Heart left ventricle (tissue), 16 donors: ENCODE data around the gene MYOF. TPM values are rescaled to one million over a fixed set of nuclear protein-coding genes. Genes with fewer than 3 reads are reported as not detected.

Experiments used
- ATAC-seq, 4 donors: fragments of 200-7000 bp; cut with Tn5 transposase; one replicate each; pipeline ENCODE4 v1.9.1; 2020 to 2022; ENCODE audit warnings: moderate library complexity in 4 of 4, mild to moderate bottlenecking in 3 of 4, moderate number of reproducible peaks in 1 of 4
- DNase-seq, 5 donors: peaks; one replicate each; pipeline ENCODE4 v3.0.0-alpha.2; 2020
- H3K27ac ChIP-seq, 12 donors: fragments of 200-600 bp; sonication (generic) in 4 of 12; one replicate each; pipeline versions ENCODE4 v1.5.0 to v1.8.0; 2016 to 2022; ENCODE audit warnings: mild to moderate bottlenecking in 2 of 12
- H3K27me3 ChIP-seq, 9 donors: fragments of 200-600 bp; sonication (generic) in 2 of 9; one replicate each; pipeline versions ENCODE4 v1.5.1 to v1.8.0; 2016 to 2022; ENCODE audit warnings: mild to moderate bottlenecking in 3 of 9
- H3K36me3 ChIP-seq, 9 donors: fragments of 200-600 bp; sonication (generic) in 2 of 9; one replicate each; pipeline versions ENCODE4 v1.5.0 to v1.8.0; 2018 to 2022; ENCODE audit warnings: mild to moderate bottlenecking in 2 of 9
- H3K4me1 ChIP-seq, 12 donors: fragments of 200-600 bp; sonication (generic) in 4 of 12; one replicate each; pipeline versions ENCODE4 v1.5.0 to v1.8.0; 2016 to 2022; ENCODE audit warnings: mild to moderate bottlenecking in 3 of 12
- H3K4me3 ChIP-seq, 12 donors: fragments of 200-600 bp; sonication (generic) in 4 of 12; one replicate each; pipeline versions ENCODE4 v1.5.0 to v1.8.0; 2017 to 2022; ENCODE audit warnings: mild to moderate bottlenecking in 9 of 12, moderate library complexity in 4 of 12
- H3K9me3 ChIP-seq, 12 donors: fragments of 200-600 bp; sonication (generic) in 4 of 12; one replicate each; pipeline versions ENCODE4 v1.5.0 to v1.8.0; 2016 to 2022; ENCODE audit warnings: mild to moderate bottlenecking in 1 of 12
- POLR2A ChIP-seq, 2 donors: fragments of 450-650 bp; IDR thresholded peaks; one replicate each; pipeline ENCODE4 v1.6.1; 2017; ENCODE audit warnings: antibody characterized with exemption in 2 of 2, mild to moderate bottlenecking in 2 of 2, moderate library complexity in 2 of 2
- WGBS, 4 donors: extraction: QIAGEN DNeasy Blood & Tissue Kit in 2 of 4; methylation state at CpG; one replicate each; pipeline versions ENCODE4 v1.1.5 to v1.1.7; 2013 to 2018; 5-methylcytosine and 5-hydroxymethylcytosine counted together
- intact Hi-C, 10 donors: fragments of 100-400 bp; cut with DNase I; formaldehyde crosslinking; loops; one replicate each; pipeline versions ENCODE4 v1.11.1 to v1.14.2; 2022
- polyA plus RNA-seq, 2 donors: library from polyadenylated mRNA; stranded (reverse); fragments of 200-250 nt; gene quantifications; one replicate each; pipeline ENCODE4 v1.2.3, GENCODE V29; 2013
- total RNA-seq, 9 donors: library from RNA; depleted of rRNA in 2 of 9; stranded (reverse); fragments of >200 nt in 2 of 9; fragmentation: NEBNext Ultra II Directional in 3 of 9; extraction: Animal tissue kit (Norgen Biotek cat#: 25700) in 3 of 9; gene quantifications; one replicate each; pipeline versions ENCODE4 v1.1.0 to v1.2.4, GENCODE V29; 2016 to 2023
- TF ChIP-seq, protein P1 (sequence below), 12 donors: fragments of 200-600 bp; sonication (generic) in 4 of 12; IDR thresholded peaks; one replicate each; pipeline versions ENCODE4 v1.5.0 to v1.8.0; 2018 to 2022; ENCODE audit warnings: antibody characterized with exemption in 12 of 12, mild to moderate bottlenecking in 5 of 12
- donor health status: ischemic (EF 13 %, LVEDD 7.1; RV severe dilation, severe dysfunction).
- donor health status: healthy with polysubstance abuse.
- donor health status: DM: no; HTN: yes; CAD: no.
- donor health status: DM: no; HTN: no; CAD: no.
- donor health status: ischemic (EF 25% LVEDD 6.9; RV normal size, moderate dysfunction).
- donor health status: ischemic (EF 25% LVEDD 5.7; RV mildly dilated, moderate dysfunction).
- donor health status: healthy.
- donor health status: DM: yes; HTN: yes; CAD: no.
- donor health status: ischemic (EF 35%, LVEDD 5.7; RV mildly dilated, moderate dysfunction).
- donor health status: nonischemic (EF 11% LVEDD 7.7; RV severe dilation, severe dysfunction).
- donor health status: DM: yes; HTN: yes; CAD: no.
- donor health status: PGD.
- donor health status: ischemic (EF 29% LVEDD 5.4; RV normal size, mild dysfunction).
- donor health status: nonischemic (EF 23%, LVEDD 6.1; RV moderate dilation, normal function).

Gene MYOF
- total and polyA plus RNA-seq, 11 donors, result 13.2 to 64.5 (median 21.6) TPM

DNA sequence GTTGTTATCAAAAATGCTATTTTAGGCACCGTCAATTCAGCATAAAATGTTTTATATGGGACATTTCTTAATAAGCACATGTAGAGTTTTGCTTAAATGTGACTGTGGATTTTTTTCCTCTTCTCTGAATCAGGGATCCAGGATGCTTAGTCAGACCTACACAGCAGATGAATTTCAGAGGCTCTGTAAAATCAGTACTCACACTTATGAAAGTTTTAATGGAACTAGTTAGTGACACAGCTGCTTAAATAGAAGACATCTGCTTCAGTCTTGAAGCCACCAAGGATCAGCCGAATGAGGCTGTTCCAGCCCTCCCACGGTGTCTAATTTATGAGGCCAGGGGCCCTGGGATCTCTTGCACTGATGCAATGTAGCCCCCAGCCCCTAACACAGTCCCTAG is 136.0 kb downstream of the MYOF start:
- TF ChIP-seq POLR2A (IDR thresholded peaks at IDR 0.05), result no peak
- TF ChIP-seq, protein P1, sequence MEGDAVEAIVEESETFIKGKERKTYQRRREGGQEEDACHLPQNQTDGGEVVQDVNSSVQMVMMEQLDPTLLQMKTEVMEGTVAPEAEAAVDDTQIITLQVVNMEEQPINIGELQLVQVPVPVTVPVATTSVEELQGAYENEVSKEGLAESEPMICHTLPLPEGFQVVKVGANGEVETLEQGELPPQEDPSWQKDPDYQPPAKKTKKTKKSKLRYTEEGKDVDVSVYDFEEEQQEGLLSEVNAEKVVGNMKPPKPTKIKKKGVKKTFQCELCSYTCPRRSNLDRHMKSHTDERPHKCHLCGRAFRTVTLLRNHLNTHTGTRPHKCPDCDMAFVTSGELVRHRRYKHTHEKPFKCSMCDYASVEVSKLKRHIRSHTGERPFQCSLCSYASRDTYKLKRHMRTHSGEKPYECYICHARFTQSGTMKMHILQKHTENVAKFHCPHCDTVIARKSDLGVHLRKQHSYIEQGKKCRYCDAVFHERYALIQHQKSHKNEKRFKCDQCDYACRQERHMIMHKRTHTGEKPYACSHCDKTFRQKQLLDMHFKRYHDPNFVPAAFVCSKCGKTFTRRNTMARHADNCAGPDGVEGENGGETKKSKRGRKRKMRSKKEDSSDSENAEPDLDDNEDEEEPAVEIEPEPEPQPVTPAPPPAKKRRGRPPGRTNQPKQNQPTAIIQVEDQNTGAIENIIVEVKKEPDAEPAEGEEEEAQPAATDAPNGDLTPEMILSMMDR (IDR thresholded peaks at IDR 0.05), result no peak
- ATAC-seq, result no peak
- no peak overlapping the region for H3K27ac ChIP-seq
- H3K4me1 ChIP-seq, result peaks cover 0 to 8% (median 2%) of the 10 kb centered on the region in 12 donors
- DNase-seq, result no peak
- no peak overlapping the region for H3K4me3 ChIP-seq
- H3K9me3 ChIP-seq, result no peaks in the 10 kb centered on the region
- H3K27me3 ChIP-seq, result no peaks in the 10 kb centered on the region
- H3K36me3 ChIP-seq, result peaks cover 2 to 95% (median 87%) of the 10 kb centered on the region in 9 donors
- intact Hi-C loops, result no loop called here
- 44 to 63% (median 56%) methylated on average over 3 of the region's 3 CpGs for WGBS, 4 donors

DNA sequence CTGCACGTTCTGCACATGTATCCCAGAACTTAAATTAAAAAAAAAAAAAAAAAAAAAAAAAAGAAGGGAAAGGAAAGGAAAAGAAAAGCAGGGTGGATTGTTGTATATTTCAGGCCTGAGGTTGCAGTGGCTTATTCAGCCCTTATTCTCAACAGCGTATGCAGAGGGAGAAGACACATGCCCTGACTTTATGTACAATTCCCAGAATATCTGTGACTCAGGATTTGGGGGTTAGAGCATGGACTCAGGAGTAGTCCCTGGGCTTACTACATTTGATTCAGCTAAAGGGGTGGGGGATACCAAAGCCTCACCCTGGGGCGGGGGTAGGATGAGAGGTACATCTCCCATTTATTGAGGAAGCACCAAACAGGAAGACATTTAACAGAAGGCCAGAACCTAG is 137.4 kb downstream of the MYOF start:
- Histone ChIP-seq H3K4me1 (peaks cover 0 to 8% (median 2%) of the 10 kb centered on the region in 12 donors), H3K4me3 (no peak overlapping the region), H3K27ac (no peak overlapping the region), H3K27me3 (no peaks in the 10 kb centered on the region), H3K36me3 (peaks cover 2 to 95% (median 85%) of the 10 kb centered on the region in 9 donors), H3K9me3 (no peaks in the 10 kb centered on the region)
- TF ChIP-seq POLR2A (IDR thresholded peaks at IDR 0.05), result no peak
- TF ChIP-seq, protein P1 (IDR thresholded peaks at IDR 0.05), result no peak
- 79 to 89% (median 86%) methylated on average over 3 of the region's 3 CpGs for WGBS, 4 donors
- intact Hi-C loops, result no loop called here
- ATAC-seq (no peak), DNase-seq (no peak)

DNA sequence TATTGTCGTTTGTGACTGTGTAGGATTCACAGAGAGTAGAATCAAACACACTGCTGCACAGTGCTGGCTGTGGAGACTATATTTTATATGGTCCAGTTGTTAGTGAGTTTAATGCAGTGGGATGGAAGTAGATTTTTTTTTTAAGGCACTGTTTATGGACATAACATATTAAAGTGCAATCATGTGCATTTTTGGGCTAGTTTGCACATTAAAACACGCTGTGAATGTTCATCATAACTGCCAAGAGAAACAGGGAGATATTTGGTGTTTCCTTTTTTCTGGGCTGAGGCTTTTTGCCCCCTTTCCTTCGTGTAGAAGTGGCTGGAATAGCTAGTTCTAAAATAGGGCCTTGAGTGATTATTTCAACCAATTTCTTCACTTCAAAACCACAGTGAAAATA is 139.2 kb downstream of the MYOF start:
- no peak overlapping the region for H3K4me3 ChIP-seq
- H3K27me3 ChIP-seq, result no peaks in the 10 kb centered on the region
- no peaks in the 10 kb centered on the region for H3K9me3 ChIP-seq
- TF ChIP-seq, protein P1 (IDR thresholded peaks at IDR 0.05), result no peak
- no peak for TF ChIP-seq POLR2A (IDR thresholded peaks at IDR 0.05)
- no peak for ATAC-seq
- peaks cover 2 to 95% (median 81%) of the 10 kb centered on the region in 9 donors for H3K36me3 ChIP-seq
- H3K4me1 ChIP-seq, result peaks cover 0 to 8% (median 2%) of the 10 kb centered on the region in 12 donors
- DNase-seq, result no peak
- intact Hi-C loops, result no loop called here
- WGBS, 4 donors, result 63 to 83% (median 67%) methylated on average over 3 of the region's 3 CpGs
- no peak overlapping the region for H3K27ac ChIP-seq

DNA sequence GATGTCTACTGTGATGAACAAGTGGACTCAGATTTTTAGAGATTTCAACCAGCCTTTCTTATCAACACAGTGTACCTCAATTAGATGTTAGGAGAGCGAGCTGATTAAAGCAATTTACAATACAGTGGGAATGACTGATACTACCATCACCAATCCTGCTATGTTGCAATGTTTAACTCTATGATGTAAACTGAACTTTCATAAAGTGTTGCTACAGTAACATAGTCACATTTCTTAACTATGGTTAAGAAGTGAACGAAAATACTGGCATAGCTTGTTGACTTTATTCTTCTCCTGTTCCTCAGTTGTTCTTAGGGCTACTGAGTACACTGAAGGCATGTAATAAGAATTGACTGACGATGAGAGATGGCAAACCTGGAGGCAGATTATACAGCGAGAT is 139.8 kb downstream of the MYOF start:
- H3K27ac ChIP-seq, result no peak overlapping the region
- TF ChIP-seq, protein P1 (IDR thresholded peaks at IDR 0.05), result no peak
- TF ChIP-seq POLR2A (IDR thresholded peaks at IDR 0.05), result no peak
- no peak overlapping the region for H3K4me3 ChIP-seq
- ATAC-seq, result no peak
- peaks cover 0 to 8% (median 2%) of the 10 kb centered on the region in 12 donors for H3K4me1 ChIP-seq
- peaks cover 2 to 95% (median 81%) of the 10 kb centered on the region in 9 donors for H3K36me3 ChIP-seq
- no peak for DNase-seq
- intact Hi-C loops, result no loop called here
- no peaks in the 10 kb centered on the region for H3K9me3 ChIP-seq
- H3K27me3 ChIP-seq, result no peaks in the 10 kb centered on the region
- WGBS, 4 donors, result 86 to 95% (median 93%) methylated on average over 4 of the region's 4 CpGs
